Neutrophil (primary cell): ENCODE measurements around the gene CDON.

ENCODE experiments used
- H3K27ac ChIP-seq: fragments of 200-600 bp; sonication (generic); 2 replicates; pipeline ENCODE4 v1.5.1; 2016; ENCODE audit warnings: mild to moderate bottlenecking, moderate library complexity
- H3K27me3 ChIP-seq: fragments of 200-600 bp; sonication (generic); 2 replicates; pipeline ENCODE4 v1.6.0; 2016; ENCODE audit warnings: mild to moderate bottlenecking
- H3K36me3 ChIP-seq: fragments of 200-600 bp; sonication (generic); 2 replicates; pipeline ENCODE4 v1.5.1; 2017
- H3K4me1 ChIP-seq, 2 experiments: fragments of 200-600 bp in 1 of 2; sonication (generic) in 1 of 2; 1 replicate in 1 of 2; 2 replicates in 1 of 2; pipeline versions ENCODE4 v1.5.1 to v1.6.1; 2013 to 2016; ENCODE audit warnings: low read depth in 1 of 2, low read length in 1 of 2, mild to moderate bottlenecking in 1 of 2, moderate library complexity in 1 of 2; ENCODE audit not compliant: control insufficient read depth in 1 of 2, insufficient read depth in 1 of 2
- H3K4me3 ChIP-seq, 2 experiments: fragments of 200-600 bp in 1 of 2; sonication (generic) in 1 of 2; 1 replicate in 1 of 2; 2 replicates in 1 of 2; pipeline ENCODE4 v1.5.1; 2013 to 2016; ENCODE audit warnings: low read depth in 1 of 2, low read length in 1 of 2, mild to moderate bottlenecking in 1 of 2, moderate library complexity in 1 of 2
- H3K9me3 ChIP-seq: fragments of 200-600 bp; sonication (generic); 2 replicates; pipeline ENCODE4 v1.5.1; 2016
- TF ChIP-seq, protein P1 (sequence below): fragments of 200-600 bp; sonication (generic); IDR thresholded peaks from 2 replicates; pipeline ENCODE4 v1.5.1; 2016; ENCODE audit warnings: antibody characterized with exemption

Gene CDON

DNA sequence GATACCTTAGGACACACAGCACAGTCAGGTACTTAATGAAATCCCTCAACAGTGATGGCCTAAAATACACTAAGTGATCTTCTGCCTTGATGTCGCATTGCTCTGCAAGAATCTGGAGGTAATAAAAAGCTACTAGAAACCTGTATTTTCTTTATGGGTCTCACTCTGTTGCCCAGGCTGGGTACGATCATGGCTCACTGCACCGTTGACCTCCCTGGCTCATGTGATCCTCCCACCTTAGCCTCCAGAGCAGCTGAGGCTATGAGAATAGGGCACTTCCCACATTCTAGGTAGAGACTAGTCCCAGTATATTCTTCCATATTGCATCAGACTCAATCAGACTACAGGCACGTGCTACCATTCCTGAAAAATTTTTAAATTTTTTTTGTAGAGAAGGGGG is 95.2 kb downstream of the CDON start:
- Histone ChIP-seq H3K27me3 (peaks cover 17% of the 10 kb centered on the region), H3K27ac (no peak overlapping the region), H3K4me3 (no peak overlapping the region), H3K9me3 (no peaks in the 10 kb centered on the region), H3K4me1 (no peaks in the 10 kb centered on the region), H3K36me3 (no peaks in the 10 kb centered on the region)
- TF ChIP-seq, protein P1, sequence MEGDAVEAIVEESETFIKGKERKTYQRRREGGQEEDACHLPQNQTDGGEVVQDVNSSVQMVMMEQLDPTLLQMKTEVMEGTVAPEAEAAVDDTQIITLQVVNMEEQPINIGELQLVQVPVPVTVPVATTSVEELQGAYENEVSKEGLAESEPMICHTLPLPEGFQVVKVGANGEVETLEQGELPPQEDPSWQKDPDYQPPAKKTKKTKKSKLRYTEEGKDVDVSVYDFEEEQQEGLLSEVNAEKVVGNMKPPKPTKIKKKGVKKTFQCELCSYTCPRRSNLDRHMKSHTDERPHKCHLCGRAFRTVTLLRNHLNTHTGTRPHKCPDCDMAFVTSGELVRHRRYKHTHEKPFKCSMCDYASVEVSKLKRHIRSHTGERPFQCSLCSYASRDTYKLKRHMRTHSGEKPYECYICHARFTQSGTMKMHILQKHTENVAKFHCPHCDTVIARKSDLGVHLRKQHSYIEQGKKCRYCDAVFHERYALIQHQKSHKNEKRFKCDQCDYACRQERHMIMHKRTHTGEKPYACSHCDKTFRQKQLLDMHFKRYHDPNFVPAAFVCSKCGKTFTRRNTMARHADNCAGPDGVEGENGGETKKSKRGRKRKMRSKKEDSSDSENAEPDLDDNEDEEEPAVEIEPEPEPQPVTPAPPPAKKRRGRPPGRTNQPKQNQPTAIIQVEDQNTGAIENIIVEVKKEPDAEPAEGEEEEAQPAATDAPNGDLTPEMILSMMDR = no peak

DNA sequence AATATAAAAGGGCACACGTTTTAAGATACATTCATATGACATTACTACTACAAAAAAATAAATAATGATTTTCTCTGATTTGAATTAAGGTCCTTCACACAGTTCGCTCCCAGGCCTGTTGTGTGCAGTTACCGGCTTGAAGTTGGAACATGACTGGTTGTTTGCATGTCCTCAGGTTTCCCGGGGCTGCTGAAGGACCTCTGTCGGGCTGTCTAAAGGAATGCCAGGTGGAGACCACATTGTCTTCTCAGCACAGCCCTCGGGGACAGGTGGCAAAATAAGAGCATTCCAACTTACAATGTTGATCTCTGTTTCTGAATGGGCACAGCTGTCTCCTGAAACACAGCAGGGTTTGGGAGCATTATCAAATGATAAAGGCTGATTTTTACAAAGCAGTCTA is 101.9 kb downstream of the CDON start:
- Histone ChIP-seq H3K36me3 (no peaks in the 10 kb centered on the region), H3K9me3 (no peaks in the 10 kb centered on the region), H3K27me3 (no peaks in the 10 kb centered on the region), H3K4me3 (no peak overlapping the region), H3K4me1 (no peaks in the 10 kb centered on the region), H3K27ac (no peak overlapping the region)
- TF ChIP-seq, protein P1 = no peak

DNA sequence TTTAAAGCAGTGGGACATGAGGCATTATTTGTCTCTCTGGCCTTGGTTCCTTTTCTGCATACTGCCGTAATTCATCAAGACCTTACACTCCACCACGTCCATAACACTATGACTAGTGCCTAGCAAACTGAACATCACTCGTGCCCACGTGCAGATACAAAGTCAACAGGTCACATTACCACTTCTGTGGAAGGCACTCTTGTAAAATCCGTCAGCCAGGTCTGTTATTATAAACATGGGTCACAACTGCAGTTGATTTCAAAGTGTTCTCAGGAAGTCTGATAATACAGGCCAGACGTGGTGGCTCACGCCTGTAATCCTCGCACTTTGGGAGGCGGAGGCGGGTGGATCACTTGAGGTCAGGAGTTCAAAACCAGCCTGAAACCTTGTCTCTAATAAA is 102.7 kb downstream of the CDON start:
- H3K27me3 ChIP-seq = no peaks in the 10 kb centered on the region
- no peaks in the 10 kb centered on the region for H3K9me3 ChIP-seq
- H3K4me1 ChIP-seq = no peaks in the 10 kb centered on the region
- no peak overlapping the region for H3K4me3 ChIP-seq
- H3K27ac ChIP-seq = no peak overlapping the region
- H3K36me3 ChIP-seq = no peaks in the 10 kb centered on the region
- TF ChIP-seq, protein P1 = no peak

DNA sequence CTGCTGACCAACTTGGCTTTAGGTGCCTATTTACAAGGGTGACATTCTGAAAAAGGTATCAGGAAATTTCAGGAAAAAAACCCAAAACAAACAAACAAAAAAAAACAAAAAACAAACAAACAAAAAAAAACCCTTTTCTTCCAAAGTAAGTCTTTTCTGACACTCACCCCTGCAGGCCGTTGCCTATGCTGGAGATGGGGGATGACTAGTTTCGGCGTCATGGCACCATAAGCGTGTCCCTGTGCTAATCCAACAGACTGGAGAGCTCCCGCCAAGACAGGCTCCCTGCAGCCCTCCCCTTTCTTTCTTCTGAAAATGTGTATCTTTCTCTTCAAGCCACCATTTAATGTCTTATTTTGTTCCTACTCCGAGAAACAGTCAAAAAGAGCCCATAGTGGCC is 103.2 kb downstream of the CDON start:
- Histone ChIP-seq H3K36me3 (no peaks in the 10 kb centered on the region), H3K4me3 (no peak overlapping the region), H3K9me3 (no peaks in the 10 kb centered on the region), H3K27me3 (no peaks in the 10 kb centered on the region), H3K4me1 (no peaks in the 10 kb centered on the region), H3K27ac (no peak overlapping the region)
- TF ChIP-seq, protein P1 = no peak

DNA sequence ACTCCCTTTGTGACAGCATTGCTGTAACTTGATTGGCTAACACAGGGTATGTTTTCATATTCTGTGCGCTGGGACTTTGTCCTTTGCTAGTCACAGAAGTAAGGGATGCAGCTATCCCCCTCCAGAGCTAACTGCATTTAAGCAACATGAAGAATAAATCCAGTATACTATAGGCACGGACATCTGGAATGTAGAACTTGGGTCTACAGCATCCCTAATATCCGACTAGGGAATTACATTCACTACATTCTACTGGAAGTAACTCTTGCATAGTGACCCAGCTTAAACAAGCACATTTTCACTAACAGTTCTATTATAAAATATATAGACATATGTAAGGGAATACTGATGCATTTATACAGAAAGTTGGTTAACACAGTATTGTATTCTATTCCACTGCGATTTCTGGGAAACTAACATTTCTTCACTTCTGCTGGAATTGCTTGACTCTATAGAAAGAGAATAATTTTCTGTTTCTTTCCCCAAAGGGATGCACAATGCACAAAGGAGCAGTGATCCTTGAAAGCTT is 103.7 kb downstream of the CDON start:
- TF ChIP-seq, protein P1 = no peak
- no peaks in the 10 kb centered on the region for H3K9me3 ChIP-seq

More for the DNA sequence above, 103.7 kb downstream of the CDON start:
- no peaks in the 10 kb centered on the region for H3K4me1 ChIP-seq
- no peak overlapping the region for H3K4me3 ChIP-seq
- H3K36me3 ChIP-seq = no peaks in the 10 kb centered on the region
- H3K27ac ChIP-seq = no peak overlapping the region
- H3K27me3 ChIP-seq = no peaks in the 10 kb centered on the region
